DOHH2 (cell line): ENCODE measurements around the gene FOXN1.

Experiments
- CTCF ChIP-seq: fragments of 200-600 bp; sonication (generic); IDR thresholded peaks from one replicate; pipeline ENCODE4 v1.5.1; 2014; ENCODE audit warnings: antibody characterized with exemption, mild to moderate bottlenecking, low read depth, low read length; ENCODE audit not compliant: poor library complexity, severe bottlenecking
- EZH2phosphoT487 ChIP-seq: fragments of 200-600 bp; sonication (generic); IDR thresholded peaks from 2 replicates; pipeline ENCODE4 v1.6.1; 2017; ENCODE audit warnings: borderline replicate concordance, mild to moderate bottlenecking, antibody characterized with exemption, low read length, moderate library complexity, mixed read lengths

- no peak for TF ChIP-seq CTCF
- no peak for TF ChIP-seq EZH2phosphoT487
Measured at GRCh38 chr17:28501421-28502284, 4.5 kb upstream of the FOXN1 start.
